ENCODE data around the gene MYO16.

MYO16 gene

DNA sequence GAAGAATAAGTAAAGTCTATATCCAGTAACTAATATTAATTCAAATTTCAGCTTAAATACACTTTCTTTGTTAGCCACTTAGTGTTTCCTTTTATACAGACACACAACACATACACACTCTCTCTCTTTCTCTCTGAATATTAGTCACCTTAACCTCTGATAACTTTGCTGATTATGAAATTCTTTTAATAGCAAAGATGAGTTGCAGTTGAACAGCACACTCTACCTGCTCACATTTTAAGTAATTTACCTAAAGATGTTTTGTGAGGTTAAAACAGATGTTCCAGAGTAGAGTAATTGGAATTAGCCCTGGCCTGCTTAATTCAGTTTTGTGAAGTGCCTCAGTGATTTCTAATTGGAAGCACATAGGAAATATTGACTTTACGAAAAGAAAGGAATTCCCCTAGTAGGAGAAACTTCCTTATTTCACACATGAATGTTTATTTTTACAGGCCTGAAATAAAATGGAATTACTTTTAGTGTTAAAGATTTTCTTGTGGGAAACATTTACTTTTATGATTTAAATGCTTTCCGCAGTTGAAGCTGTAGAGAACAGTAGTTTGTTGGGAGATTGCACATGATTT lies 184.3 kb downstream of the MYO16 start:
- DNase-seq, result no peak

DNA sequence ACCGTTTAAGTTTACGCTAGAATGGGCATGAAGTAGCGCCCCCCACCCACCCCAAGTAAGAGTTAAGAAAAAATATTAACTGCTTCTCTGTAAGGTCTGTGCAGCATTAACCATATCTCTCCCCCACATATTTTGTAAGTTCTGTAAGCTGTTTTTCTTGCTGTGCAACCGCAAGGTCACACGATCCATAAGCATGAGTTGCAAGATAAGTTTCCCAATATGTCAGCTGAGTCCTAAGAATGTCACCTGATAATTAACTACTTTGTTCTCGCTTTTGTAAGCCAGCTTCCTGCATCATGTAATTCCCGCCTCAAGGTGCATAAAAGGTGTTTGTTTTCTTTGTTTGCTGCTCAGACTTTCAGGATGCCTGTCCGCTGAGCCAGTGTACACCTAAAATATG lies 187.0 kb downstream of the MYO16 start:
- DNase-seq, result no peak

DNA sequence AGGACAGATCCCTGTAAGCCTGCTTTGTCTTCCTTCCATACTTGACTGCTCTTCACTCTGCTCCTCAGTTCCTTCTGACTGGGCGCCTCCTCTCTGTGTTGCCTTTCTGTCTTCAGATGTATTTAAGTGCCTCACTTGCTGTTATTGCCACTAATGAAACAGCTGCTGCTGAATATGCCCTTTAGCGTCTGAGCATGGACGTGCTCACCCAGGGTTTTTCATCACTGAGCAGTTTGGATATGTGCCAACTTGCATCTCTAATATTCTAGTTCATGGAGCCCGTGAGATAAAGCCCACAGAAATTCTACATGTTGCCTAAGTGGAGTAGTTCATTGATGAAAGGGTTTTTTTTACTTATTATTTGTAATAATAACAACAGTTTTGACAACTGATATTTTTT lies 198.2 kb downstream of the MYO16 start:
- no peak for DNase-seq

DNA sequence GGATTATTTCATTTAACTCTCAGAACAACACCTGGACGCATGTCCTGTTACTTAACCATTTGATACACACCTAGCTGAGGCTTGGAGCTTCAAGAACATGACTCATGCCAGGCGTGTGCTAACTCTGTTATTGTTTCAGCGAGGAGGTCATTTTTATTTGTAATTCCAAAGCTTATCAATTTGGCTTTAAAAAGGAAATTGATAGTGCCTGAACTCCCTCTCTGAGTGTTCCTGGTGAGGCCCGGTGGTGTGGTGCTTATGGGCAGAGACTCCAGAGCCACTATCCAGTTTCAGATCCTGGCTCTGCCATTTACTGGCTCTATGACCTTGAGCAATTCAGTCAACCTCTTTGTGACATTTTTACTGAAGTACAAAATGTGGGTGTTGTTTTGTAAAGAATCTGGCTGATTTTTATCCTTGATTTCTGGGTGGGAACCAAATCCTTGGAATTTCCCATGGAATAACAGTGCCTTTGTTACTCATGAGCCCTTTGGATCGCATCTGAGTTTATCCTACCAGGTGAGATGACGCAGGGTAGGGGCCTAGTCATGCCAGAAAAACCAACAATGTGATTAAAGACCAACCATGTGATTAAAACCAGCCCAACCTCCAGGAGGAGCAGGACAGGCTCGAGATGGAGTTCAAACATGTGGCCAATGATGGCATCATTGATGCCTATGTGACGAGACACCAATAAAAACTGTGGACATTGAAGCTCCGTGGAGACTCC lies 198.8 kb downstream of the MYO16 start:
- DNase-seq, result no peak

DNA sequence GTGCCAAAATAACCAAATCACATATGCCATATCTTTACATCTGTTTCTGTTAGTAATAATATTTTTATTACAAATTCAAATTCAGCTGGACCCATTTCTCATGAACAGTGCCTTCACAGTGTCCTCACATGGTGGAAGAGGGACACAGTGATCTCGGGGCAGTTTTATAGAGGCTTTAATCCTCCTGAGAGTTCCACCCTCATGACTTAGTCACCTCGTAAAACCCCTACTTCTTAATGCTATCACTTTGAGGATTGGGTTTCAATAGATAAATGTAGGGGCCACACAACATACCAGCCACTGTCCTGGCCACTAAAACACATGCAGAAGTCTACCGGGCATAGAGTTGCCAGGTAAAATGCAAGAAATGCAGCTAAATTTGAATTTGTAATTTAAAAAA lies 201.5 kb downstream of the MYO16 start:
- DNase-seq, result no peak

DNA sequence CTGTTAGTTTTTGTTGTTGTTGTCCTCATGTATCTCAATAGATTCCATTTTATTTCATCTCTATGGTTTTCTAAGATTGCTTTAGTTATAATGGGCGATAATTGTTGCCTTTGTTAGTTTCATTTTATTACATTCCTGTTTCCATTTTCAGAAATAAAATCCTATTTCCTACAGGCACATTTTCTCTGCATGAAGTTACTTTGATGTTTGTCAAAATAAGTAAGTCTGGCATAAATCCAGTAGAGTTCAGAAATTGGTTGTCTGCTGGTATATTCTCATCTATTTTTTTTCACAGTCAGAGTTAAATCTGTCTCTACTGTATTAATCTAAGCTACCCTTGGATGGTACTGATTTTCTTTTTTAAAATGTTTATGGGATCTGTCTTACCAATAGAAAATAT lies 204.1 kb downstream of the MYO16 start:
- no peak for DNase-seq

DNA sequence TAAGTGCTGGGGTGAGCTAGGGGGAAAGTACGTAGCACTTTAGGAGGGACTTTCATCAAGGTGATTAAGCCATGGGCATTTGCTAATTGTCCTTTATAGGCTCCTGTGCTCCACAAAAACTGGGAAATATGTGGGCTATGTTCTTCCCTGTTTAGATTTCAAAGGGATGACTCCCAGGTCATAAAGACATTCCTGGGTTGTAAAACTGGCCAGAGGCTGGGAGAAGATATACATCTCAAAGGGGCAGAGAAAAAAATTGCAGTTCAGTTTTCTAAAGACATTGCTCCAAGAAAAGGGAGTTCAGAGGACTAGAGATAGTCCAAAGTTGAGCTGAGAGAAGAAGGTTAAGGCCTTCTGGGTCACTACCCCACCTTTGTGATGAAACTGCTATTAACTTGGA lies 204.8 kb downstream of the MYO16 start:
- DNase-seq, result no peak

DNA sequence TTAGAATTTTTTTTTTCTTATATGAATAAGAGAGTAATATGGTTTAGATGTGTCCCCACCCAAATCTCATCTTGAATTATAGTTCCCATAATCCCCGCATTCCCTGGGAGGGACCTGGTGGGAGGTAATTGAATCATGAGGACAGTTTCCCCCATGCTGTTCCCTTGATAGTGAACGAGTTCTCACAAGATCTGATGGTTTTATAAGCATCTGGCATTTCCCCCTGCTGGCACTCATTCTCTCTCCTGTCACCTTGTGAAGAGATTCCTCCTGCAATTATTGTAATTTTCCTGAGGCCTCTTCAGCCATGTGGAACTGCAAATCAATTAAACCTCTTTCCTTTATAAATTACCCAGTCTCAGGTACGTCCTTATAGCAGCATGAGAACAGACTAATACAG lies 205.7 kb downstream of the MYO16 start:
- no peak for DNase-seq

DNA sequence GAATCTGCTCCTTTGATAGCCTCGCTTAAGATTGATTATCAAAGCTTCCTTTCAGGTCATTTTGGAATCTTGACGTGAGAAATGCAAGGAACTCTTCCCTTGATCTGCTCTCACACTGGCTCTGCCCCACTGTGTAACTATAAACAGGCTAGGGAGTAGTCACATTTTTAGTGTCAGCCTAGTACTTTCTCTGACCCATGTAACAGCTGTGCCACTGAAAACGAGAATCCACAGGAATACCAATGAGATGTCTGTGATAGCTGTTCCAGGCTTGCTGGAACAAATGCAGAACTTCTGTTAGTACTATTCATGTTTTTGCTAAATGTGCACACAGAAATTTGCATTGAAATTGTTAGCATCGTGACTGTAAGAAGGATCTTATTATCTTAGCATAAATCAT lies 221.3 kb downstream of the MYO16 start:
- no peak for DNase-seq

DNA sequence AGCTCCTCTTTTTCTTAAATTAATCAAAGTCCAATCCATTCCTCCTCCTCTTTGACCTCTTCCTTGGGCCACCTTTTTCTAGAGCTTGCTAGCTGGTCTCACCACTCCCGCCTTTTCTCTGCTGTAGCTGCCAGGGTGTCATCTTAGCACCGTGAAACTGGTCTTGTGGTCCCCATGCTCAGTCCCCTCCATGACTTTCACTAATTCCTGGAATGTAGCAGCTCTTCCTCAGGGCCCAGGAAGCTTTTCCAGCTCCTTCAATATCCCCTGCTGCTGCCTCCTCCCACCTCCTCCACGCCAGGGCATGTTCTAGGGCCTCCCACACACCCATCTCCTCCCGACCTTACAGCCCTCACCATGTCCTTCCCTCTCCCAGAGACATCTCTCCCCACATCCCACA lies 222.2 kb downstream of the MYO16 start:
- no peak for DNase-seq

DNA sequence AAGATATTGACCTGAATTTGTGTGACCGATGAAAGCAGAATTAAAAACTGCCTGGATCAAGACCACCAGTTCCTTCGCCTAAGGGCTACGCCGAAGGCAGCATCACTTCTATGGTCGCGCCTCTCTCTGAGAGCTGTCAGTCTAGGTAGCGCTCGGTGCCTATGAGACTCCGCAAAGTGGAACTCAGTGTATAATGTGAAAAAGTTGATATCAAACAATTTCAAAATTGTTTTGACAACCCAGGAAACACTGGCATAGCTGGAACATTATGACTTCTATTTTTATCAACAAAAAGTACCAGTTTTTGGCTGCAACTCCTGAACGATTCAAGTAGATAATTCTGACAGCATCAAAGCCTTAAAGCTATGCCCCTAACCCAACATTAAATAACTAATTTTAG lies 223.6 kb downstream of the MYO16 start:
- DNase-seq, result no peak

DNA sequence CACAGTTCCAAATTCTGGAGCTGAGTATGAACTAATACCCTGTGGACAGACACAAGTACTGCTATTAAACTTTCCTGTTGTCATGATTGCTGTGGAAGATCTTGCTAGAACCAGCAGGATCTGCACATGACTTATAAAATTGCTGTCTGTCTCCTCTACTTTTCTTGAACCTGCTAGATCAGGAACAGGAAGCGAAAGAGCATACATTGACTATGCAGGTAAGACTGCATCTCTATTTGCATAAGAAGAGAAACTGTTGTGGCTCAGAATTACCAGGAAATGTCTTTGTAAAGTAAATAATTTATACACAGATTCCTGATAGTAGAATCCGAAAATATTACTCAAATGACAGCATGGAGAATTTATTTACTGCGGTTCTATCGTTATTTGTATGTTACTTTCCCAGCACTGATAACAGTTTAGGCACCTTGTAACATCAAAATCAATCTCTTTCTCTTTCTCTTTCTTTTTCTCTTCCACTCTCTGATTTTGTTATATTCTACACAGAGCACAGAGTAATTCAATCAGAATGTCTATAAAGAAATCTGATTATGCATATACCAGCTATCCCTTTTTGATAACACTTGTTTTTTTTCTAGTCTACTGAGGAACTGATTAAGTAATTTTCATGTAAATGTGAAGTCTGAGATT lies 226.5 kb downstream of the MYO16 start:
- no peak for DNase-seq

DNA sequence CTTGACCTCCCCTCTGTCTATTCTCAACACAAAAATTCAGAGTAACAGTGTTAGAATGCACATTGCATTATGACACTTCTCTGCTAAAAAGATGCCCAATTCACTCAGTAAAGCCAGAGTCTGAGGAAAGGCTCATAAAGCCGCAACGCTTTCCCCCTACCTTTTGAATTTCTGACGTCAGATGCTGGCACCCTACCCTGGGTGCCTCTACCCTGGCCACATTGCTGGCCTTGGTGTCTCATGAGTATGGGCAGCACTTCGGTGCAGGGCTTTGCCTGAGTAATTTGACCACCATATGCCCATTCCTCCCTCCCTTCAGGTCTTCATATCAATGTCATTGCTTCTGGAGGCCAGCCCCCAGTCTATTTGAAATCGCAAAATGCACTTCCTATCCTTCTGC lies 229.3 kb downstream of the MYO16 start:
- DNase-seq, result no peak

DNA sequence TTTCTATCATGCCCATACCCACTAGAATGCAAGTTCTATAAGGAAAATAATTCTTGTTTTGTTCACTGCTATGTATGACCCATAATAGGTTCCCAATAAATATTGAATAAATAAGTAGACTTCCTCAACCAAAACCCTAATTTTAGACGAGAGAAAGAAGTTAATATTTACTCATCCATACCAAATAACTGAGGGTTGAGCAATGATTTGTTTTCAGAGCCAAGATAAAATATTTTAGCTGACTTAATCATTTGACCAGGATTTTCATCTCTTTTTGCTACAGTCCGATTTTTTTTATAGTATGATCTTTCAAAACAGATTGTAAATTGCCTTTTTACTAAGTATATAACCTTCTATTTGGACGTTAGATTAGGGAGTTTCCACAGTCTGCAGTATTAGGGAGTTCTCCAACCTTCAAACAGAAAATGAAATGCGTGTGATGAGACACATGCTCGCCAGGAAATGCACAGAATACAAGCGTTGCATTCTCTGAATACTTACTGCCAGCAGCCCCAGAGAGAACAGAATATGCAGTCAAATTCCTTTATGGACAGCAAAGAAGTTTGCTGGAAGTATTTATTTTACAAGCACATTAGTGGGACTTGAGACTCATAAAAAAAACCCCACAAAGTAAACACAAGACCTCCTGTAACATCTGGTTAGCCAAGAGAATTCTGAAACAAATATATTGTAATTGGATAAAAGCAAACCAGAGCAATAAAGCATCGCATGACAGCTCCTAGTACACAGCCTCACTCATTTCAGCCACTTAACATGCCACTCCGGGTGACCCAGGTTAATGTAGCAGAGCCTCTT lies 230.0 kb downstream of the MYO16 start:
- DNase-seq, result no peak

DNA sequence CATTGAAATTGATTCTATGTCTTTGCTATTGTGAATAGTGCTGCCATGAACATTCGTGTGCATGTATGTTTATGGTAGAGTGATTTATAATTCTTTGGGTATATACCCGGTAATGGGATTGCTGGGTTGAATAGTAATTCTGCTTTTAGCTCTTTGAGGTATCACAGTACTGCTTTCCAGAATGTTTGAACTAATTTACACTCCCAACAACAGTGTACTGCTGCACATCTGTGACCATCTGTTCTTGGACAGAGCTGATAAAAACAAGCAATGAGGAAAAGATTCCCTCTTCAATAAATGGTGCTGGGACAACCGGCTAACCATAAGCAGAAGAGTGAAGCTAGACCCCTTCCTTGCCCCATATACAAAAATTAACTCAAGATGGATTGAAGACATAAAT lies 231.0 kb downstream of the MYO16 start:
- DNase-seq, result no peak

DNA sequence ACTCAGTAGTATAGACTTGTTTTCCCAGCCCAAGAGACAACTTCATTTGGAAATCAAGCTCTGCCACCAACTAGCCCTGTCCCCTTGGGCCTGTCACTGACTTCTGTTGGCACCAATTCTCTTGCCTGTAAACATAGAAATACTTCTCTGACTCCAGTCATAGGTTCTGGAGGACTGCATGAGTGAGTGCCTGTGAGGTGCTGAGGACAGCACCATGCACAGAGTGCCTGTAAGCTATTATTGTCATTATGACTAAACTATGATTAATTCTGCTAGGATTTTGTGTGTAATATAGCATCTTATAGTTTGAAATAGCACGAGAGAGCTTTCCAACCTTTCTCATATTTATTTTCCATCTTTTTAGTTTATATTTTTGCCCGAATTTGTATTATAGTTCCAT lies 247.9 kb downstream of the MYO16 start:
- DNase-seq, result no peak

DNA sequence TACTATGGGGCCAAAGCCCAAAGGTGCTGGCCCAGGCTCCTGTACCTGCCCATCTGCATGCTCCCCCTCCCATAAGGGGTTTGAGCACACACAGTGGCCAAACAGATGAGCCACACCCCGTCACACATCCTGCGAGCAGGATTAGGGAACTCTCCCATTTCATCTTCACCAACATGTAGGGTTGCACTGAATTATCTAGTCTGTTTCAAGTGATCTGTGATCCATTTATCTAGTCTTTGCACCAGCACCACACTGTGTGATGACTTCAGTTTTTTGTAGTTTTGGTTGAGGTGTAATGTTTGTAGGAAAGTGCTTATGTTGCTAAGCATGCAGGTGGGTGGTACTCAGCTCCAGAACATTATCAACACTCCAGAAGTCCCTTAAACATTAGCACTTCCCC lies 249.3 kb downstream of the MYO16 start:
- no peak for DNase-seq

DNA sequence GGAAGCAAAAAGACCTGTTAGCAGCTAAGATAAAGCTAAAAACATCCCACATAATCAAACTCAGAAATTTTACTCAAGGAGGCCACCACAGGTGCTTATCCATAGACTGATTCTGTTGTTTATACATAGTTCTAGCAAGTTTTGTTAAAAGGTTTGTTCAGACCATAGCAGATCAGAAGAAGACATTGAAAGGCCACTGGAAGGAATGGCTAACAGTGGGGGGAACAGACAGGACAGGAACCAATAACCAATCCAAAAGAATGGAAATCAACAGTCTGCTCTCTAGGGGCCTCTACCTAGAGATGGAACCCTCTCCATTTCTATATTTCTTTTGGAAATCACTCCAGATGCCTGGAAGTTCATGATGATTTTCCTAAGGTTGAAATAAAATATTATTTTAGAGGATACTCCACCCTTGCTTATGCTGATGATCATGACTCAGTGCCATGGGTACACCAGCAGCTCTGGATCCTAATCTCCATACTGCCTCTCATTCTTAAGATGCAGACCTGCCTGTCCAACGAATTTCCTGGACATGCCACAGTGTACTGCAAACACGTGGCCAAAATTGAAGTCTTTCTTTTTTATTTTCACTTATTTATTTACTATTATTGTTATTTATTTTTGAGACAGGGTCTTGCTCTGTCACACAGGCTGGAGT lies 260.0 kb downstream of the MYO16 start:
- no peak for DNase-seq

DNA sequence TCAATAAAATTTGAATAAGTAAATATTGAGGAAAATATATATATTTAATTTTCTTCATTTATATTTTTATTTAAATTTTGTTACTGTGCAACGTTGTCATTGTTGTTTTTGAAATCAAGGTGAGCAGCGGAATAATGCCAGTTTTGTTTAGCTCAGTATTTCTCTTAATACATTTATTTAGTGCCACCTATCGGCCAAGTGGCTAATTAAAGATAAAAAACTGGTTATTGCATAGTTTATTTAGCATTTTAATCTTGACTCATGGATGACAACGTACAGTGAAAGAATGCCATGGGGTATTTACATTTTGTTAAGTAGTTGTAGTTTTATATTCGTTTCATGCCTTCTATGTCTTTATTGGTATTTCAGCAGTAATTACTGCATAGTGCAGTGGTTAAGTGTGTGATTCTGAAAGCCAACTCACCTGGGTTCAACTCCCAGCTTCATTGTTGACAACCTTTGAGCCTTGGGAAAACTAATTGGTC lies 265.9 kb downstream of the MYO16 start:
- DNase-seq, result no peak

DNA sequence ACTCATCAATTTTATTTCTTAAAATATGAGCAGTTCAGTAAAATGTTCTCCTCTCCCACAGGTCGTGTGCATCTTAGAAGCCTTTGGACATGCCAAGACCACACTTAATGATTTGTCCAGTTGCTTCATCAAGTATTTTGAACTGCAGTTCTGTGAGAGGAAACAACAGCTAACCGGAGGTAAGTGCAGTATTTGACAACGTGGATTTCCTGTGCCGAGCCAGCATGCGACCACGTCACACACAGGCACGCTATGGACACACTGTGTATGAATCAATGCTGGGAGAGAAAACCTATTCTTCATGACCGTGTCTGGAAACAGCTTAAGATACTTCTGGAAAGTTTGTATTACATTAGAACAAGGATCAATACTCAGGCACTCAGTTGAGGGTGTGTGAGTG lies 268.5 kb downstream of the MYO16 start:
- DNase-seq, result no peak

DNA sequence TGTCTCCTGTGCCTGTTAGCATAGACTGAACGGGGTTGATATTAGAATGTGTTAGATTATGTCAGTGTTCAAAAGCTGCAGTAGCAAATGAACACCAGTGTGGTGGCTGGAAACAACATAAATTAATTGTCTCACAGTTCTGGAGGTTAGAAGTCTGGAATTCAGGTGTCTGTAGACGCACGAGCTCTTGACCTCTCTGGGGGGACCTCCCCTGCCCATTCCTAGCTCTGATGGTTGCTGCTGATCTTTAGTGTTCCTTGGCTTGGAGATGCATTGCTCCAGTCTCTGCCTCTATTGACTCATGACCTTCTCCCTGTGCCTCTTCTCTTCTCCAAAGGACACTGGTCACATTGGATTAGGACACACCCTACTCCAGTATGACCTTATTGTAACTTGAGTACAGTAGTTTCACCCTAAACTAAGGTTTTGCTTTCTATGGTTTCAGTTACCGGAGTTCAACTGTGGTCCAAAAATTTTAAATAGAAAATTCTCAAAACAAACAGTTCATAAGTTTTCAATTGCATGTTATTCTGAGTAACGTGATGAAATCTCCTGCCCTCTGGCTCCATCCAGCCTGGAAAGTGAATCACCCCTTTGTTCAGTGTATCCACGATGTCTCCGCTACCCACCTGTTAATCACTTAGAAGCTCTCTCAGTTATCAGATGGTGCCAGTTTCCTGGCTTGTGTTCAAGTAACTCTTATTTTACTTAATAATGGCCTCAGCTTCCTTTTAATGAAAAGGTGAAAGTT lies 273.2 kb downstream of the MYO16 start:
- DNase-seq, result no peak

DNA sequence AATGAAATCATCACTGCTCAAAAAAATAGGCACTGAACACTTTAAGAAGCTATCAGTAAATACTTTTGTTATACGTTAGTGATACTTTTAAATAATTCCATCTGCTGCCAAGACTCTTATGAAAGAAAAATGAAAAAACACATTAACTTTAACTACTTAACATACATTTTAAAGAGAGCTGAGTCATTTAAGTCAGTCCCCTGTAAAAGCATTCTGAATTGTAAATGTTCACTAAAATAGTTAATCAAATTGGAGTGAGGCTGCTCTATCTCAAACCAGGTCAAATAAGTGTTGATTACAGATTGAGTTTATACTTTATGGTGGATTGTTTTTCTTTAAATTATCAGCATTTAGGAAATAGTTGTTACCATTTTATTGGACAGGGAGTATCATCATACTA lies 274.2 kb downstream of the MYO16 start:
- DNase-seq, result no peak
